Measurements from ENCODE around the gene ZNF483. TPM values are rescaled to one million over a fixed set of nuclear protein-coding genes. Genes with fewer than 3 reads are reported as not detected.
"Not testable (repeated sequence)": the region's sequence is repeated elsewhere in the genome, so short reads cannot be mapped to it uniquely, and the experiment has no call there.

The ZNF483 gene
- total RNA-seq, 1 donor from 2014 or later, result 2.2 TPM

DNA sequence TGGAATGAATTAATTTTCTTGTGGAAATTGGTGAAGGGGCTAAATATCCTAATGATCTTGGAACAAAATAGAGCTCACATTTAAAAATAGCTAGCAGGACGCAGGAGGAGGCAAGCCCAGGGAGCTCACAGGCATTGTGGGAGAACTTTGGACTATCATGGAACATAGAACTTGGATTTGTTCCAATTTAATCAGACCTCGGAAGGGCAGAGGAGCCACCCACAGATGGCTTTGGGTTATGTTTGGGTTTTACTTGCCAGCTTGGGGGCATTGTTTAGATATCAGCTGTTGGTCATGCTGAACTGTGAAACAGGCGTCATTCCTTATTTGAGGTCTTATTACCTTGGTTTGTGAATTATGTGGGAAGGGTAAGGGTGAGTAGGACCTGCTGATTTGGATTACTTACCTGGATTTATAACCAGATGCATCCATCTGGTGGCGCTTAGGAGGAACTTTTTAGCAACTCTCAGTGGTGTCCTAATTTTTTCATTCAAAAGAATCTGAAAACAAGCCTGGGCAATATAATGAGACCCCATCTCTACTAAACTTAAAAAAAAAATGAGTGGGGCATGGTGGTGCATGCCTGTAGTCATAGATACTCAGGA, 88.6 kb downstream of the ZNF483 start:
- DNase-seq (ENCODE audit: low read depth), result no peak
- no peak overlapping the region for H3K4me3 ChIP-seq (ENCODE audit: low read depth, low read length)
- TF ChIP-seq, protein P1, sequence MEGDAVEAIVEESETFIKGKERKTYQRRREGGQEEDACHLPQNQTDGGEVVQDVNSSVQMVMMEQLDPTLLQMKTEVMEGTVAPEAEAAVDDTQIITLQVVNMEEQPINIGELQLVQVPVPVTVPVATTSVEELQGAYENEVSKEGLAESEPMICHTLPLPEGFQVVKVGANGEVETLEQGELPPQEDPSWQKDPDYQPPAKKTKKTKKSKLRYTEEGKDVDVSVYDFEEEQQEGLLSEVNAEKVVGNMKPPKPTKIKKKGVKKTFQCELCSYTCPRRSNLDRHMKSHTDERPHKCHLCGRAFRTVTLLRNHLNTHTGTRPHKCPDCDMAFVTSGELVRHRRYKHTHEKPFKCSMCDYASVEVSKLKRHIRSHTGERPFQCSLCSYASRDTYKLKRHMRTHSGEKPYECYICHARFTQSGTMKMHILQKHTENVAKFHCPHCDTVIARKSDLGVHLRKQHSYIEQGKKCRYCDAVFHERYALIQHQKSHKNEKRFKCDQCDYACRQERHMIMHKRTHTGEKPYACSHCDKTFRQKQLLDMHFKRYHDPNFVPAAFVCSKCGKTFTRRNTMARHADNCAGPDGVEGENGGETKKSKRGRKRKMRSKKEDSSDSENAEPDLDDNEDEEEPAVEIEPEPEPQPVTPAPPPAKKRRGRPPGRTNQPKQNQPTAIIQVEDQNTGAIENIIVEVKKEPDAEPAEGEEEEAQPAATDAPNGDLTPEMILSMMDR (conservative IDR thresholded peaks at IDR 0.05; ENCODE audit: low read depth, low read length), result peak; percentile 19

DNA sequence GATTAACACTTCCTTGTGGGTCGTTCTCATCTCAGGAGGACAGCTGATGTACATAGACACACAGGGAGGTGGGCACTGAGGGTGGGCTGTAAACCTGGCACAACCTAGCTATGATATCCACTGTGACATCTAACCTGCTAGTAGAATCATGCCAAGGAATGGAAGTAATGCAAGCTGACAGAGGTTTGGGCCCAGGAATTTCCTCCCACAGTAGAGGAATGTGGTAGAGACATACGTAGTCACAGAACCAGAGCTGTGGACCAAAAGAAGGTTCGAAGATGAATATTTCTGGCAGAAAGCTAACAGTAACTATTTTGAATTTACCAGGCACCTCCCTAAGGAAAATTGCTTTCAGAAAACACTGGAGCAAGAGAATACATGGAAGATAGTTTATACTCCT, 90.9 kb downstream of the ZNF483 start:
- TF ChIP-seq, protein P1 (conservative IDR thresholded peaks at IDR 0.05; ENCODE audit: low read depth, low read length), result no peak
- DNase-seq (ENCODE audit: low read depth), result no peak

DNA sequence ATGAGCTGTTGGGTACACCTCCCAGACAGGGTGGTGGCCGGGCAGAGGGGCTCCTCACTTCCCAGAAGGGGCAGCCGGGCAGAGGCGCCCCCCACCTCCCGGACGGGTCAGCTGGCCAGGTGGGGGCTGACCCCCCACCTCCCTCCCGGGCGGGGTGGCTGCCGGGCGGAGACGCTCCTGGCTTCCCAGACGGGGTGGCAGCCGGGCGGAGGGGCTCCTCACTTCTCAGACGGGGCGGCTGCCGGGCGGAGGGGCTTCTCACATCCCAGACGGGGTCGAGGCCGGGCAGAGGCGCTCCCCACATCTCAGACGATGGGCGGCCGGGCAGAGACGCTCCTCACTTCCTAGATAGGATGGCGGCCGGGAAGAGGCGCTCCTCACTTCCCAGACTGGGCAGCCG, 92.4 kb downstream of the ZNF483 start:
- not testable (repeated sequence) for DNase-seq (ENCODE audit: low read depth)

More for the DNA sequence above, 90.9 kb downstream of the ZNF483 start:
- no peak overlapping the region for H3K4me3 ChIP-seq (ENCODE audit: low read depth, low read length)

DNA sequence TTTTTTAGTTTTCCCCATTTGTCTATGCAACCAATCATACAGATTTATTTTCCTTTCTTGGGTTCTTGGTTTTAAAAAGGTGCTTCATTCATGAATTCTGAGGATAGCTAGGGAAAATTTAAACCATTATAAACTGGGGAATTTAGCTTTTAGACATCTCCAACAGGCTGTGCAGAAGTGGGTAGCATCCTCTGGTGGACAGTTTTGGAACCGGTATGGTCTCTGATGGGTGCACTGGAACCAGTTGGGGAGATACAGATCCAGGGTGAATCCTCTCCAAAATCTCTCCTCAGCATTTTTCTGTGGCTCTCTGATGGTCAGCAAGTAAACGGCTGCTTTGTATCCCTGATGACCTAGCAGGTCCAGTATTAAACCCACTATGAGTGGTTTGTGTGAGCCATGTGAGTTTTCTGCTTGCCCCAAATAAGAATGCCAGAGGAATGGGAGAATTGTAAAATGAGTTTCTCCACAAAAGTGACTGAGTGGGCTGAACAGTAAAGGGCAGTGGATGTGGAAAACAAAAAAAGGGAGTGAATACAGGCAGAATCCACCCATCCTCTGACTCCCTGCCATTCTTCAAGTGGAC, 97.0 kb downstream of the ZNF483 start:
- DNase-seq (ENCODE audit: low read depth), result no peak
- H3K4me3 ChIP-seq (ENCODE audit: low read depth, low read length), result no peak overlapping the region
- TF ChIP-seq, protein P1 (conservative IDR thresholded peaks at IDR 0.05; ENCODE audit: low read depth, low read length), result peak; percentile 99

More for the DNA sequence above, 92.4 kb downstream of the ZNF483 start:
- H3K4me3 ChIP-seq (ENCODE audit: low read depth, low read length), result not testable (repeated sequence)

DNA sequence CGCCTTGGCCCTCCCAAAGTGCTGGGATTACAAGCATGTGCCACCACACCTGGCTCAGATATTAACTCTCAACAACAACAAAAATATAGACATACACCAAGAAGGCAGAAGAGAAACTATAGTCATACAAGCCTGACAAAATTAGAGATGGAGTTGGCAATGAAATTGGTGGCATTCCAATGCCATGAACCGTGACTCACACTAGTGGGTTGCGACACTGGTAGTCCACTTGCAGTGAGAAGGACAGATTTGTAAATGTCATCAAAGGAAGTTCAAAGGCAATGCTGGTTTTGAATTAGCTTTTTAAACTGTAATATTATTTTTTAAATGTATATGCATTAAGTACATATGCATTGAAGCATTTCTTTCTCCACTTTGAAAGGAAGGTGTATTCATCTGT, 97.6 kb downstream of the ZNF483 start:
- no peak overlapping the region for H3K4me3 ChIP-seq (ENCODE audit: low read depth, low read length)
- DNase-seq (ENCODE audit: low read depth), result no peak
- TF ChIP-seq, protein P1 (conservative IDR thresholded peaks at IDR 0.05; ENCODE audit: low read depth, low read length), result no peak

Other genes with a start within 250 kb of the ZNF483 start
- not detected in 2 replicates for gene OR2K2, start 195.0 kb upstream of the ZNF483 start, total RNA-seq
- 57.9 and 64.3 TPM in 2 replicates for gene ECPAS, start 40.8 kb upstream of the ZNF483 start, total RNA-seq
- gene PTGR1, start 74.5 kb downstream of the ZNF483 start, total RNA-seq, result 82.3 and 124 TPM in 2 replicates
- gene DNAJC25, start 106.2 kb downstream of the ZNF483 start, total RNA-seq, result 7.1 and 7.6 TPM in 2 replicates
- 74.3 and 87.8 TPM in 2 replicates for gene GNG10, start 136.4 kb downstream of the ZNF483 start, total RNA-seq